Astrocyte (in vitro differentiated cells and primary cell): ENCODE results near the gene FRMD4A. TPM values are rescaled to one million over a fixed set of nuclear protein-coding genes. Genes with fewer than 3 reads are reported as not detected.

Experiments used
- DNase-seq: peaks from one replicate; pipeline ENCODE4 v3.0.0-alpha.2; 2010; ENCODE audit warnings: low read depth
- FAIRE-seq: peaks from 2 replicates; lab custom pipeline; 2011; peaks lifted over from hg19 to GRCh38; lab: Jason Lieb, UNC
- H2AFZ ChIP-seq: 2 replicates; pipeline ENCODE4 v1.6.0; 2012; ENCODE audit warnings: low read depth, low read length, inconsistent platforms
- H3K27ac ChIP-seq: 2 replicates; pipeline ENCODE4 v1.5.1; 2011; ENCODE audit warnings: low read depth, low read length, inconsistent platforms
- H3K27me3 ChIP-seq: 2 replicates; pipeline ENCODE4 v1.6.0; 2011; ENCODE audit warnings: low read length, inconsistent platforms; ENCODE audit not compliant: insufficient read depth
- H3K36me3 ChIP-seq: 2 replicates; pipeline ENCODE4 v1.5.1; 2011; ENCODE audit warnings: low read length, inconsistent platforms; ENCODE audit not compliant: insufficient read depth
- H3K4me1 ChIP-seq: 2 replicates; pipeline ENCODE4 v1.5.1; 2011; ENCODE audit warnings: low read length, inconsistent platforms; ENCODE audit not compliant: insufficient read depth
- H3K4me2 ChIP-seq: 2 replicates; pipeline ENCODE4 v1.6.0; 2012; ENCODE audit warnings: low read length, inconsistent platforms
- H3K4me3 ChIP-seq: 2 replicates; pipeline ENCODE4 v1.5.1; 2011; ENCODE audit warnings: low read depth, mild to moderate bottlenecking, low read length, inconsistent platforms; ENCODE audit not compliant: insufficient read depth
- H3K79me2 ChIP-seq: 2 replicates; pipeline ENCODE4 v1.6.0; 2012; ENCODE audit warnings: mild to moderate bottlenecking, low read length, inconsistent platforms; ENCODE audit not compliant: insufficient read depth
- H3K9ac ChIP-seq: 2 replicates; pipeline ENCODE4 v1.6.0; 2012; ENCODE audit warnings: mild to moderate bottlenecking, low read length, inconsistent platforms
- H3K9me3 ChIP-seq: 2 replicates; pipeline ENCODE4 v1.5.1; 2012; ENCODE audit warnings: low read depth, mild to moderate bottlenecking, low read length, inconsistent platforms; ENCODE audit not compliant: insufficient read depth
- H4K20me1 ChIP-seq: 2 replicates; pipeline ENCODE4 v1.6.0; 2012; ENCODE audit warnings: low read length, inconsistent platforms; ENCODE audit not compliant: insufficient read depth
- H3K27ac Mint-ChIP-seq: one replicate; pipeline ENCODE4 v1.8.0; 2021; ENCODE audit warnings: mild to moderate bottlenecking, mixed read lengths; ENCODE audit not compliant: unreplicated experiment
- H3K27me3 Mint-ChIP-seq: one replicate; pipeline ENCODE4 v1.8.0; 2021; ENCODE audit warnings: low read depth, mixed read lengths; ENCODE audit not compliant: unreplicated experiment
- H3K36me3 Mint-ChIP-seq: one replicate; pipeline ENCODE4 v1.8.0; 2021; ENCODE audit warnings: low read depth, mixed read lengths; ENCODE audit not compliant: unreplicated experiment
- H3K4me1 Mint-ChIP-seq: one replicate; pipeline ENCODE4 v1.8.0; 2021; ENCODE audit warnings: low read depth, mixed read lengths; ENCODE audit not compliant: unreplicated experiment
- H3K4me3 Mint-ChIP-seq: one replicate; pipeline ENCODE4 v1.8.0; 2021; ENCODE audit warnings: mild to moderate bottlenecking, moderate library complexity, mixed read lengths; ENCODE audit not compliant: unreplicated experiment
- H3K9me3 Mint-ChIP-seq: one replicate; pipeline ENCODE4 v1.8.0; 2021; ENCODE audit warnings: mild to moderate bottlenecking, mixed read lengths; ENCODE audit not compliant: unreplicated experiment
- EZH2 ChIP-seq: IDR thresholded peaks from 2 replicates; pipeline ENCODE4 v1.6.1; 2012; ENCODE audit warnings: mild to moderate bottlenecking, low read length, inconsistent platforms; ENCODE audit not compliant: insufficient read depth
- total RNA-seq: library from RNA; stranded (reverse); gene quantifications from 2 replicates; pipeline ENCODE4 v1.2.1, GENCODE V29; 2021
- TF ChIP-seq, protein P1 (sequence below): IDR thresholded peaks from 2 replicates; pipeline ENCODE4 v1.5.1; 2011; ENCODE audit warnings: low read depth, mild to moderate bottlenecking, inconsistent platforms, low read length, moderate library complexity; ENCODE audit not compliant: insufficient read depth

The FRMD4A gene
- total RNA-seq, 1 donor from 2014 or later = 82.5 TPM

- Histone ChIP-seq H3K27ac (no peak overlapping the region), H3K27me3 (no peaks in the 10 kb centered on the region), H3K9ac (no peak overlapping the region), H2AFZ (no peak overlapping the region), H4K20me1 (peaks cover 33% of the 10 kb centered on the region), H3K4me1 (peaks cover 11% of the 10 kb centered on the region), H3K79me2 (peaks cover 20% of the 10 kb centered on the region), H3K4me3 (no peak overlapping the region), H3K36me3 (peaks cover 11% of the 10 kb centered on the region), H3K4me2 (no peak overlapping the region), H3K9me3 (no peaks in the 10 kb centered on the region)
- peaks cover 11% of the 10 kb centered on the region for H3K36me3 Mint-ChIP-seq
- FAIRE-seq = no peak
- no peak for DNase-seq
- H3K27me3 Mint-ChIP-seq = no peaks in the 10 kb centered on the region
- TF ChIP-seq, protein P1, sequence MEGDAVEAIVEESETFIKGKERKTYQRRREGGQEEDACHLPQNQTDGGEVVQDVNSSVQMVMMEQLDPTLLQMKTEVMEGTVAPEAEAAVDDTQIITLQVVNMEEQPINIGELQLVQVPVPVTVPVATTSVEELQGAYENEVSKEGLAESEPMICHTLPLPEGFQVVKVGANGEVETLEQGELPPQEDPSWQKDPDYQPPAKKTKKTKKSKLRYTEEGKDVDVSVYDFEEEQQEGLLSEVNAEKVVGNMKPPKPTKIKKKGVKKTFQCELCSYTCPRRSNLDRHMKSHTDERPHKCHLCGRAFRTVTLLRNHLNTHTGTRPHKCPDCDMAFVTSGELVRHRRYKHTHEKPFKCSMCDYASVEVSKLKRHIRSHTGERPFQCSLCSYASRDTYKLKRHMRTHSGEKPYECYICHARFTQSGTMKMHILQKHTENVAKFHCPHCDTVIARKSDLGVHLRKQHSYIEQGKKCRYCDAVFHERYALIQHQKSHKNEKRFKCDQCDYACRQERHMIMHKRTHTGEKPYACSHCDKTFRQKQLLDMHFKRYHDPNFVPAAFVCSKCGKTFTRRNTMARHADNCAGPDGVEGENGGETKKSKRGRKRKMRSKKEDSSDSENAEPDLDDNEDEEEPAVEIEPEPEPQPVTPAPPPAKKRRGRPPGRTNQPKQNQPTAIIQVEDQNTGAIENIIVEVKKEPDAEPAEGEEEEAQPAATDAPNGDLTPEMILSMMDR = no peak
- TF ChIP-seq EZH2 = no peak
- H3K4me1 Mint-ChIP-seq = peaks cover 16% of the 10 kb centered on the region
- no peaks in the 10 kb centered on the region for H3K9me3 Mint-ChIP-seq
- no peak overlapping the region for H3K27ac Mint-ChIP-seq
- no peak overlapping the region for H3K4me3 Mint-ChIP-seq
These were observed 529.4 kb downstream of the FRMD4A start for GRCh38 chr10:13801156-13801906.

DNA sequence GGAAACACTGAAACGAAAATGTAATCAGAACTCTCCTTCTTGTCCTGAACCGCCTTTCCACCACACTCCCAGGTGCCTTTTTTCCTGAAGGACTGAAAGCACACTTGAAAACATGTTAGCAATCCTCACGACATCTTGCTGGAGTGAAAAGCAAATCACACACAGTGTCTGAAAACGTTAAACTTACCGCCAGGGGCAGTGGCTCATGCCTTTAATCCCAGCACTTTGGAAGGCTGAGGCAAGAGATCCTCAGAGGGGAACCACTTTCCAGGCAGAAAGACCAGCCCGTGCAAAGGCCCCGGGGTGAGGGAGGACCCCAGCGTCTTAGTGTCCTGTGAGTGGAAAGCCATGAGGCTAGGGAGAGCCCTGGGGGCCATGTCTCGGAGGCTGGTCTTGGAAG, 533.6 kb downstream of the FRMD4A start:
- Histone ChIP-seq H3K79me2 (peaks cover 14% of the 10 kb centered on the region), H3K36me3 (peaks cover 35% of the 10 kb centered on the region), H3K9ac (no peak overlapping the region), H3K27me3 (no peaks in the 10 kb centered on the region), H2AFZ (no peak overlapping the region), H3K4me3 (no peak overlapping the region), H4K20me1 (peaks cover 20% of the 10 kb centered on the region), H3K27ac (no peak overlapping the region), H3K9me3 (no peaks in the 10 kb centered on the region), H3K4me1 (no peaks in the 10 kb centered on the region), H3K4me2 (no peak overlapping the region)
- no peak for DNase-seq
- Mint-ChIP-seq H3K9me3 (no peaks in the 10 kb centered on the region), H3K4me3 (no peak overlapping the region), H3K4me1 (peaks cover 8% of the 10 kb centered on the region), H3K27me3 (no peaks in the 10 kb centered on the region), H3K27ac (no peak overlapping the region), H3K36me3 (peaks cover 22% of the 10 kb centered on the region)
- no peak for TF ChIP-seq EZH2
- TF ChIP-seq, protein P1 = no peak
- no peak for FAIRE-seq
